Type B pancreatic cell (in vitro differentiated cells): ENCODE results near the gene TMEM18. TPM values are rescaled to one million over a fixed set of nuclear protein-coding genes. Genes with fewer than 3 reads are reported as not detected.
A peak's percentile ranks its signal among the peaks of the same experiment; 100 is the strongest.

ENCODE experiments used
- DNase-seq: peaks from one replicate; pipeline ENCODE4 v3.0.0; 2021; ENCODE audit warnings: mixed read lengths; ENCODE audit not compliant: unreplicated experiment; ENCODE audit errors: extremely low spot score
- H3K27ac Mint-ChIP-seq: 2 replicates; pipeline ENCODE4 v1.8.0; 2021; ENCODE audit warnings: mild to moderate bottlenecking, mixed read lengths
- H3K27me3 Mint-ChIP-seq: 2 replicates; pipeline ENCODE4 v1.8.0; 2021; ENCODE audit warnings: mixed read lengths
- H3K36me3 Mint-ChIP-seq: 2 replicates; pipeline ENCODE4 v1.8.0; 2021; ENCODE audit warnings: mixed read lengths
- H3K4me1 Mint-ChIP-seq: one replicate; pipeline ENCODE4 v1.8.0; 2021; ENCODE audit warnings: mixed read lengths; ENCODE audit not compliant: unreplicated experiment
- H3K4me3 Mint-ChIP-seq: 2 replicates; pipeline ENCODE4 v1.8.0; 2021; ENCODE audit warnings: mild to moderate bottlenecking, mixed read lengths
- H3K9me3 Mint-ChIP-seq: 2 replicates; pipeline ENCODE4 v1.8.0; 2021; ENCODE audit warnings: mixed read lengths
- total RNA-seq: library from RNA; stranded (reverse); gene quantifications from 2 replicates; pipeline ENCODE4 v1.2.1, GENCODE V29; 2021; ENCODE audit warnings: low replicate concordance
- TF ChIP-seq, protein P1 (sequence below): fragments of 200-600 bp; sonication (generic); conservative IDR thresholded peaks from 2 replicates; pipeline ENCODE4 v1.5.0; 2021; ENCODE audit warnings: antibody characterized with exemption, mild to moderate bottlenecking

Gene TMEM18
- total RNA-seq, 1 donor from 2014 or later: 27.4 TPM

GRCh38 chr2:636641-637405 is 40.4 kb downstream of the TMEM18 start:
- Mint-ChIP-seq H3K9me3 (no peaks in the 10 kb centered on the region), H3K27me3 (peaks cover 3% of the 10 kb centered on the region), H3K4me3 (no peak overlapping the region), H3K27ac (no peak overlapping the region), H3K36me3 (no peaks in the 10 kb centered on the region), H3K4me1 (peaks cover 6% of the 10 kb centered on the region)
- DNase-seq: peak; percentile 77
- TF ChIP-seq, protein P1, sequence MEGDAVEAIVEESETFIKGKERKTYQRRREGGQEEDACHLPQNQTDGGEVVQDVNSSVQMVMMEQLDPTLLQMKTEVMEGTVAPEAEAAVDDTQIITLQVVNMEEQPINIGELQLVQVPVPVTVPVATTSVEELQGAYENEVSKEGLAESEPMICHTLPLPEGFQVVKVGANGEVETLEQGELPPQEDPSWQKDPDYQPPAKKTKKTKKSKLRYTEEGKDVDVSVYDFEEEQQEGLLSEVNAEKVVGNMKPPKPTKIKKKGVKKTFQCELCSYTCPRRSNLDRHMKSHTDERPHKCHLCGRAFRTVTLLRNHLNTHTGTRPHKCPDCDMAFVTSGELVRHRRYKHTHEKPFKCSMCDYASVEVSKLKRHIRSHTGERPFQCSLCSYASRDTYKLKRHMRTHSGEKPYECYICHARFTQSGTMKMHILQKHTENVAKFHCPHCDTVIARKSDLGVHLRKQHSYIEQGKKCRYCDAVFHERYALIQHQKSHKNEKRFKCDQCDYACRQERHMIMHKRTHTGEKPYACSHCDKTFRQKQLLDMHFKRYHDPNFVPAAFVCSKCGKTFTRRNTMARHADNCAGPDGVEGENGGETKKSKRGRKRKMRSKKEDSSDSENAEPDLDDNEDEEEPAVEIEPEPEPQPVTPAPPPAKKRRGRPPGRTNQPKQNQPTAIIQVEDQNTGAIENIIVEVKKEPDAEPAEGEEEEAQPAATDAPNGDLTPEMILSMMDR: peak; percentile 91

GRCh38 chr2:635687-636621 is 41.3 kb downstream of the TMEM18 start:
- TF ChIP-seq, protein P1: no peak
- DNase-seq: peak; percentile 66
- Mint-ChIP-seq H3K27me3 (peaks cover under 1% of the 10 kb centered on the region), H3K9me3 (no peaks in the 10 kb centered on the region), H3K4me3 (no peak overlapping the region), H3K36me3 (no peaks in the 10 kb centered on the region), H3K4me1 (peaks cover 6% of the 10 kb centered on the region), H3K27ac (no peak overlapping the region)

GRCh38 chr2:634636-635388 is 42.4 kb downstream of the TMEM18 start:
- H3K36me3 Mint-ChIP-seq: peaks cover 1% of the 10 kb centered on the region
- H3K27me3 Mint-ChIP-seq: peaks cover 2% of the 10 kb centered on the region
- H3K27ac Mint-ChIP-seq: peak overlapping the region; percentile 70
- H3K9me3 Mint-ChIP-seq: no peaks in the 10 kb centered on the region
- no peak overlapping the region for H3K4me3 Mint-ChIP-seq
- no peak for DNase-seq
- H3K4me1 Mint-ChIP-seq: peaks cover 6% of the 10 kb centered on the region
- TF ChIP-seq, protein P1: no peak

DNA sequence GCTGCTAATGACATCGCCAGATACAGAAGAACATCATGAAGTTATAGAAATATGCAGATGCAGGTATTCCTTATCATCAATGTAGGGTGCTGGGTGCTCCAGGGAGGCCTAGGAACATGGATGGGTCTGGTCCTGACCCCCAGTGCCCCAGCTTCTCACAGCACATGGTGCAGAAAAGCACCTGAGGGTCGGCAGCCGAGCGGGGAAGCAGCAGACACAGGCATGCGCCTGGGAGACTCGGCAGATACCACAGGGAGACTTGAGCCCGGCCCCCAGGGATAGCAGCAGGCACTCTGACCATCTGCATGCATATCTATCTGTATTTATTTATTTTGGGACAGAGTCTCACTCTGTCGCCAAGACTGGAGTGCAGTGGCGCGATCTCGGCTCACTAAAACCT is 43.2 kb downstream of the TMEM18 start:
- H3K36me3 Mint-ChIP-seq: peaks cover 4% of the 10 kb centered on the region
- peaks cover 3% of the 10 kb centered on the region for H3K27me3 Mint-ChIP-seq
- TF ChIP-seq, protein P1: no peak
- H3K4me3 Mint-ChIP-seq: no peak overlapping the region
- peaks cover 6% of the 10 kb centered on the region for H3K4me1 Mint-ChIP-seq
- H3K27ac Mint-ChIP-seq: peak overlapping the region; percentile 70
- no peaks in the 10 kb centered on the region for H3K9me3 Mint-ChIP-seq
- DNase-seq: peak; percentile 60

- H3K36me3 Mint-ChIP-seq: peaks cover 4% of the 10 kb centered on the region
- no peaks in the 10 kb centered on the region for H3K9me3 Mint-ChIP-seq
- H3K4me3 Mint-ChIP-seq: no peak overlapping the region
- TF ChIP-seq, protein P1: no peak
- peaks cover 3% of the 10 kb centered on the region for H3K27me3 Mint-ChIP-seq
- no peak for DNase-seq
- peaks cover 6% of the 10 kb centered on the region for H3K4me1 Mint-ChIP-seq
- no peak overlapping the region for H3K27ac Mint-ChIP-seq
Measured at GRCh38 chr2:633371-633770, 43.8 kb downstream of the TMEM18 start.
